ENCODE data around the gene PHF21B.
"Not testable (repeated sequence)": the region's sequence is repeated elsewhere in the genome, so short reads cannot be mapped to it uniquely, and the experiment has no call there.

The PHF21B gene

DNA sequence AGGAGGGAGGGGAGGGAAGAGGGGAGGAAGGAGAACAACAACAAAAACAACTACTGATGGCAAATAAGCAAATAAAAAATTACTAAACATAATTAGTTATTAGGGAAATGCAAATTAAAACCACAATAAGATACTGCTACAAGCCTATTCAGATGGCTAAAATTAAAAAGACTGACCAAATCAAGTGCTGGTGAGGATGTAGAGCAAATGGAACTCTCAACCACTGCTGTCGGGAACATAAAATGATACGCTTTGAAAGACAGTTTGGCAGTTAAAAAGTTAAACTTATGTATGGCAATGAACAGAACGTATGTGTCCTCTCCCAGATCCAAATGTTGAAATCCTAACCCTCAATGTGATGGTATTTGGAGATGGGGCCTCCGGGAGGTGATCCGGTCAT is 85.7 kb downstream of the PHF21B start:
- DNase-seq (ENCODE audit: low spot score): no peak
- TF ChIP-seq, protein P1, sequence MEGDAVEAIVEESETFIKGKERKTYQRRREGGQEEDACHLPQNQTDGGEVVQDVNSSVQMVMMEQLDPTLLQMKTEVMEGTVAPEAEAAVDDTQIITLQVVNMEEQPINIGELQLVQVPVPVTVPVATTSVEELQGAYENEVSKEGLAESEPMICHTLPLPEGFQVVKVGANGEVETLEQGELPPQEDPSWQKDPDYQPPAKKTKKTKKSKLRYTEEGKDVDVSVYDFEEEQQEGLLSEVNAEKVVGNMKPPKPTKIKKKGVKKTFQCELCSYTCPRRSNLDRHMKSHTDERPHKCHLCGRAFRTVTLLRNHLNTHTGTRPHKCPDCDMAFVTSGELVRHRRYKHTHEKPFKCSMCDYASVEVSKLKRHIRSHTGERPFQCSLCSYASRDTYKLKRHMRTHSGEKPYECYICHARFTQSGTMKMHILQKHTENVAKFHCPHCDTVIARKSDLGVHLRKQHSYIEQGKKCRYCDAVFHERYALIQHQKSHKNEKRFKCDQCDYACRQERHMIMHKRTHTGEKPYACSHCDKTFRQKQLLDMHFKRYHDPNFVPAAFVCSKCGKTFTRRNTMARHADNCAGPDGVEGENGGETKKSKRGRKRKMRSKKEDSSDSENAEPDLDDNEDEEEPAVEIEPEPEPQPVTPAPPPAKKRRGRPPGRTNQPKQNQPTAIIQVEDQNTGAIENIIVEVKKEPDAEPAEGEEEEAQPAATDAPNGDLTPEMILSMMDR (IDR thresholded peaks at IDR 0.05; ENCODE audit: borderline replicate concordance, control extremely low read depth, extremely low read depth, insufficient read depth, missing control alignments): no peak
- in situ Hi-C loops (cut with MboI; ENCODE audit: low sequenced_read_pairs, unreplicated experiment): no loop called here

DNA sequence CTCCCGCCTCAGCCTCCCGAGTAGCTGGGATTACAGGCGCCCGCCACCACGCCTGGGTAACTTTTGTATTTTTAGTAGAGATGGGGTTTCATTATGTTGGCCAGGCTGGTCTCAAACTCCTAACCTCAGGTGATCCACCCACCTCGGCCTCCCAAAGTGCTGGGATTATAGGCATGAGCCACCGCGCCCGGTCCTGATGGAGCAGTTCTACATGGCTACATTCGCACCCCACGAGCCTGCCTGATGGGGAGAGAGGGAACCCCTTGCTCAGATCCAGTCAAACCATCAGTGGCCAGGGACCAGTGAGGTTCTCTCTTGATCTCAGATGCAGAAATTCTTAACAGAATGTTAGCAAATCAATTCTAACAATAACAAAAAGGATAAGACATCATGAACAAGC is 88.0 kb downstream of the PHF21B start:
- in situ Hi-C loops (cut with MboI; ENCODE audit: low sequenced_read_pairs, unreplicated experiment); DNase-seq (ENCODE audit: low spot score): not testable (repeated sequence)

DNA sequence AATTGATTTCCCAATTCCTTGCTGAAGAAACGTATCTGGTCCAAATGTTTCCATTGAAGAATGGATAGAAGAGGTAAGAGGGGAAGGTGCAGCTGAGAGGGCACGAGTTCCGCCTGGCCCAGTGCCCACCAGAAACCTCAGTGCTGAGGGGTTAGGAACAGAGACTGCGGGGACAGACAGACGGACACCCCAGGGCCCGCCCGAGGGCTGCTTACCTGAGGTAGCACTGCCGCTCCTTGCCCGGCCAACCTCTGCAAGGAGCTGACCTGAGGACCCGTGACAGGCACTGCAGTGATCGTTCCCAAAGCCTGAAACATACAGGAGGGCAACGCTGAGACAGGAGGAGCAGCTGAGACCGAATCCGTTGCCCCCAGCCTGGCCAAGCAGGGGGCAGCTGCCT is 89.6 kb downstream of the PHF21B start:
- DNase-seq (ENCODE audit: low spot score): no peak
- in situ Hi-C loops (cut with MboI; ENCODE audit: low sequenced_read_pairs, unreplicated experiment): no loop called here

DNA sequence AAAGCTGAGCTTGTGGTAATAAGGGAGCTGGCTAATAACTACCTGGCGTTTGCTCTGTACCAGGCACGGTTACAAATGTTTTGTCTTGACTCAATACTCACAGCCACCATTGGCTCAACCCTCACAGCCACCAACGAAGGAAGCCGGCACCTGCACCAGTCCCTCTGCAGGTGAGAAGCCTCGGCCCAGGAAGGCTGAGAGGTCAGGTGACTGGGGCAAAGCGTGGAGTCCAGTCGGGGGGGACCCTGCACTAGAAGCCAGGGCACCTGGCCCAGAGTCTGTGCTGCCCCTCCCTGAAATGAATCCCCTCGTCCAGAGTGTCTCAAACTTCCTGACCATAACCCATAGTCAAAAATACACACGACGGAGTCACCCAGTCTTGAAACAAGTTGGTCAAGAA is 90.1 kb downstream of the PHF21B start:
- in situ Hi-C loops (cut with MboI; ENCODE audit: low sequenced_read_pairs, unreplicated experiment): no loop called here
- DNase-seq (ENCODE audit: low spot score): no peak
- TF ChIP-seq, protein P1 (IDR thresholded peaks at IDR 0.05; ENCODE audit: borderline replicate concordance, control extremely low read depth, extremely low read depth, insufficient read depth, missing control alignments): no peak

More for the DNA sequence above, 89.6 kb downstream of the PHF21B start:
- TF ChIP-seq, protein P1 (IDR thresholded peaks at IDR 0.05; ENCODE audit: borderline replicate concordance, control extremely low read depth, extremely low read depth, insufficient read depth, missing control alignments): no peak

DNA sequence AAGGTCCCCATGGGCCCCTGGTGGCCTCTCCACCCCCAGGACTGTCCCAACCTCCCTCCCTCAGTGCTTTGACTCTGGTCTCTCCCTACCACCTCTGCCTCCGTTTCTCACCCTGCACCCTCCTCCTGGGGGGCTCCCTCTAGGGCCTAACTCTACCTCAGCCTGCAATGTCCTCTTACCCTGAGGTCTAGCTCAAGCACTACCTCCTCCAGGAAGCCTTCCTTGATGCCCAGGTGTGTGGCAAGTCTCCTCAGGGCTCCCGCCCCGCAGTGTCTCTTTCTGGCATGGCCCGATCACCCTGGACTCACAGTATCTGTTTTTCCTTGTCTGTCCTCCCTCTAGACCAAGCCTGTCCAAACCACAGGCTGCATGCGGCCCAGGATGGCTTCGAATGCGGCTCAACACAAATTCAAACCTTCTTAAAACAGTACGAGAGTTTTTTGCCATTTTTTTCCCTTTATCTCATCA is 90.8 kb downstream of the PHF21B start:
- in situ Hi-C loops (cut with MboI; ENCODE audit: low sequenced_read_pairs, unreplicated experiment): no loop called here
- TF ChIP-seq, protein P1 (IDR thresholded peaks at IDR 0.05; ENCODE audit: borderline replicate concordance, control extremely low read depth, extremely low read depth, insufficient read depth, missing control alignments): no peak
- no peak for DNase-seq (ENCODE audit: low spot score)

DNA sequence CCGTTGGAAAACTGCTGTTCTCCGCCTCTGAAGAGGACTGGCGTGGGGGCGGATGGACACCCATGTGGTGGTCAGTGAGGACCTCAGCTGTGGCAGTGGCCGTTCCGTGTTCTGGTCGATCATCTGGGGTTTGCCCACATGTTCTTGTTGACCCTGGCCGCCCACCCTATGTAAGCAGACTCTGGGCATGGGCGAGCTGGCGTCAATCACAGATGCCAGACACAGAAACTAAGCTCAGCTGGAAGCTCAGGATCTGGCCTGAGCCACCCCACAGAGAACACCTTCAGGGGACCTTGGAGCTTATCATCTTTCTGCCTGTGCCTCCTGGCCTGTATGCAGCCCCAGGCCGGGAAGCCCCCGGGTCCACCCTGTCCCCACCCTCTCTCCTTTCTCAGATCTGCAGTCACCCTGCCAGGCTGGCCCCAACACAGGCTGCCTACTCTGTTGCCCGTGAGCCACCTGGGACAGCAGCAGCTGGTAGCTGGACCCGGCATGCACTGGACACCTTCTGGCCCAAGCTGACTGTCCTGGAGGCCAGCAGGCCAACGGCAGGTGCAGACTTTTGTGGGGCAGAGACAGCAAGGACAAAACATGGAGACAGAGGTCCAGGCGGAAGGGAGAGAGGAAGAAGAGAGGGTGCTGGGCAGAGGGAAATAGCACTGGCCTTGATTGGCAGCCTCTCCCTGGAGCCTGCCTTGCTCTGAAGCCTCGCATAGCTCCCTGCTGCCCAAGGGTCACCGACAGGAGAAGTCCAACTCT is 91.5 kb downstream of the PHF21B start:
- TF ChIP-seq, protein P1 (IDR thresholded peaks at IDR 0.05; ENCODE audit: borderline replicate concordance, control extremely low read depth, extremely low read depth, insufficient read depth, missing control alignments): no peak
- DNase-seq (ENCODE audit: low spot score): no peak
- in situ Hi-C loops (cut with MboI; ENCODE audit: low sequenced_read_pairs, unreplicated experiment): no loop called here

DNA sequence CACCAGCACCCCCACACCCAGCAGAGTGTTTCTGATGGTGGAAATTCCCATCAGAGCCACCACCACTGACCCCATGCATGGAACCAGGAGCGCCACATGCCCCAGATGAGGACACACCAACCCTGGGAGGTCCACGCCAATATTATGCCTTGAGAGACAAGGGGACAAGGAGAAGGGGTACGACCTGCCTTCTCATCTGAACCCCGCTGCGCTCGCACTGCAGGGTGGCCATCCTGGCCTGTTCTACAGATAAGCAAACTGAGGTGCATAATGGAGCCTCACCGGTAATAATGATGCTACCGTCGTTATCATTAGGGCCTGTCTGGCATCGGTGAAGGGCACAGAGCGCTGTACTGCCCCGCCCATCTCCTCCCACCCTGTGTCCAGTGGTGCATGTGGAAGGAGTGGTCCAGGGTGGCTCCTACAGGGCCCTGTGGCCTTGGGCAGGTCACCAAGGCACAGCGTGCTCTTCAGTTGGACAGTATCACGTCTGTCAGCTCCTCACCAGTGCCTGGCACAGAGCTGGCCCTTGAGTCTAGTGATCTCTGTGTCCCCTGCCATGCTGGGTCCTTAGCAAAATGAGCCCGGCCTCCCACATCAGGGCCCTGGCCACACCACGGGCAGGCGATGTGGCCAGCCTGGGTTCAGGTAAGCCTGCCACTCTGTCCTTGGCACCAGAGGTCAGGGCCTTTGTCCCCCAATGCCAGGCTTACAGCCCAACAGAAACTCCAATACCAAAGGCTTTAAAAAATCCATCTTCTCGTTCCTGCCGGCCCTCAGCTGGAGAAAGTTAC is 92.2 kb downstream of the PHF21B start:
- in situ Hi-C loops (cut with MboI; ENCODE audit: low sequenced_read_pairs, unreplicated experiment): no loop called here
- DNase-seq (ENCODE audit: low spot score): no peak
- TF ChIP-seq, protein P1 (IDR thresholded peaks at IDR 0.05; ENCODE audit: borderline replicate concordance, control extremely low read depth, extremely low read depth, insufficient read depth, missing control alignments): no peak

Measured in GM13976 (cell line).